ENCODE measurements around the gene PALD1. TPM values are rescaled to one million over a fixed set of nuclear protein-coding genes. Genes with fewer than 3 reads are reported as not detected.
A peak's percentile ranks its signal among the peaks of the same experiment; 100 is the strongest.

Gene PALD1
- total and polyA plus RNA-seq, 9 of the 15 experiments (the other 6 are each of a cell fraction or from before 2014, with no cell fraction given), result 0.03 to 0.29 (median 0.09) TPM; not detected in 2

GRCh38 chr10:70600512-70601395, 122.2 kb downstream of the PALD1 start (continued):
- TF ChIP-seq, protein P1, sequence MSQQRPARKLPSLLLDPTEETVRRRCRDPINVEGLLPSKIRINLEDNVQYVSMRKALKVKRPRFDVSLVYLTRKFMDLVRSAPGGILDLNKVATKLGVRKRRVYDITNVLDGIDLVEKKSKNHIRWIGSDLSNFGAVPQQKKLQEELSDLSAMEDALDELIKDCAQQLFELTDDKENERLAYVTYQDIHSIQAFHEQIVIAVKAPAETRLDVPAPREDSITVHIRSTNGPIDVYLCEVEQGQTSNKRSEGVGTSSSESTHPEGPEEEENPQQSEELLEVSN (IDR thresholded peaks at IDR 0.05; ENCODE audit: borderline replicate concordance in 1 of 2, extremely low read depth in 1 of 2, insufficient read depth in 1 of 2, insufficient read length in 1 of 2, low read depth in 1 of 2, low read length in 1 of 2, poor library complexity in 1 of 2, severe bottlenecking in 1 of 2), result no peak
- TF ChIP-seq ATF1 (CRISPR knock-in tag; IDR thresholded peaks at IDR 0.05) (no peak), ATF1 (tag; IDR thresholded peaks at IDR 0.05) (0 out of 2 replicates have a peak, but pooled peaks have one; percentile 13), ZNF431 (CRISPR knock-in tag; IDR thresholded peaks at IDR 0.05) (no peak), KDM1A (IDR thresholded peaks at IDR 0.05) (no peak), MEIS2 (IDR thresholded peaks at IDR 0.05; ENCODE audit: partially characterized antibody) (peak; percentile 93), ILF3 (IDR thresholded peaks at IDR 0.05; ENCODE audit: borderline replicate concordance) (no peak), RAD21 (CRISPR knock-in tag; conservative IDR thresholded peaks at IDR 0.05 in 1 of 2, IDR thresholded peaks at IDR 0.05 in 1 of 2) (no peak), E2F3 (CRISPR knock-in tag; IDR thresholded peaks at IDR 0.05) (no peak), POU5F1 (IDR thresholded peaks at IDR 0.05; ENCODE audit: borderline replicate concordance, low read depth, low read length, partially characterized antibody) (no peak), MECOM (CRISPR knock-in tag; IDR thresholded peaks at IDR 0.05) (no peak), BACH1 (tag; IDR thresholded peaks at IDR 0.05) (no peak), ZNF124 (CRISPR knock-in tag; IDR thresholded peaks at IDR 0.05) (no peak), NKRF (IDR thresholded peaks at IDR 0.05; ENCODE audit: borderline replicate concordance) (no peak), PCBP1 (IDR thresholded peaks at IDR 0.05; ENCODE audit: low read depth, low read length, poor library complexity, severe bottlenecking) (no peak), ELF2 (CRISPR knock-in tag; IDR thresholded peaks at IDR 0.05) (no peak), FOXA3 (CRISPR knock-in tag; conservative IDR thresholded peaks at IDR 0.05 in 1 of 2, IDR thresholded peaks at IDR 0.05 in 1 of 2) (no peak), FOXJ3 (CRISPR knock-in tag; IDR thresholded peaks at IDR 0.05) (no peak), ARID1B (IDR thresholded peaks at IDR 0.05) (peak; percentile 12; the same call in 1 of the 2 replicates), GATAD2B (IDR thresholded peaks at IDR 0.05; ENCODE audit: borderline replicate concordance) (no peak), ZNF174 (CRISPR knock-in tag; IDR thresholded peaks at IDR 0.05) (no peak), STAT5B (CRISPR knock-in tag; IDR thresholded peaks at IDR 0.05) (no peak), TCFL5 (CRISPR knock-in tag; conservative IDR thresholded peaks at IDR 0.05) (no peak)
- TF ChIP-seq, protein P2, sequence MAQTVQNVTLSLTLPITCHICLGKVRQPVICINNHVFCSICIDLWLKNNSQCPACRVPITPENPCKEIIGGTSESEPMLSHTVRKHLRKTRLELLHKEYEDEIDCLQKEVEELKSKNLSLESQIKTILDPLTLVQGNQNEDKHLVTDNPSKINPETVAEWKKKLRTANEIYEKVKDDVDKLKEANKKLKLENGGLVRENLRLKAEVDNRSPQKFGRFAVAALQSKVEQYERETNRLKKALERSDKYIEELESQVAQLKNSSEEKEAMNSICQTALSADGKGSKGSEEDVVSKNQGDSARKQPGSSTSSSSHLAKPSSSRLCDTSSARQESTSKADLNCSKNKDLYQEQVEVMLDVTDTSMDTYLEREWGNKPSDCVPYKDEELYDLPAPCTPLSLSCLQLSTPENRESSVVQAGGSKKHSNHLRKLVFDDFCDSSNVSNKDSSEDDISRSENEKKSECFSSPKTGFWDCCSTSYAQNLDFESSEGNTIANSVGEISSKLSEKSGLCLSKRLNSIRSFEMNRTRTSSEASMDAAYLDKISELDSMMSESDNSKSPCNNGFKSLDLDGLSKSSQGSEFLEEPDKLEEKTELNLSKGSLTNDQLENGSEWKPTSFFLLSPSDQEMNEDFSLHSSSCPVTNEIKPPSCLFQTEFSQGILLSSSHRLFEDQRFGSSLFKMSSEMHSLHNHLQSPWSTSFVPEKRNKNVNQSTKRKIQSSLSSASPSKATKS (CRISPR knock-in tag; IDR thresholded peaks at IDR 0.05), result no peak
